ENCODE results near the gene SUPT3H.
A peak's percentile ranks its signal among the peaks of the same experiment; 100 is the strongest.

Gene SUPT3H

GRCh38 chr6:45275358-45275757 is 102.4 kb downstream of the SUPT3H start:
- TF ChIP-seq CTCF (conservative IDR thresholded peaks at IDR 0.05) = no peak
- no peak overlapping the region for H3K27ac ChIP-seq

DNA sequence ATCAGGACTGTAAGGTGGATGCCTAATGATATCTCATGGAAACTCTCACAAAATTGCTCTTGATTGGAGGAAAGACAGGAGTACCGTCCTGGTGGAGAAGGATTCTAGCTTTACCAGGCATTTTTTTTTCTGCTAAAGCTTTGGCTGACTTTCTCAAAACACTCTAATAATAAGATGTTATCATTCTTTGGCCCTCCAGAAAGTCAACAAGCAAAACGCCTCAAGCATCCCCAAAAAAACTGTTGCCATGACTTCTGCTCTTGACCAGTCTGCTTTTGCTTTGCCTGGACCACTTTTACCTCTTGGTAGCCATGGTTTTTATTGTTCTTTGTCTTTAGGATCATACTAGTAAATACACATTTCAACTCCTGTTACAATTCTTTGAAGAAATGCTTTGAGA is 105.1 kb downstream of the SUPT3H start:
- no peak overlapping the region for H3K27ac ChIP-seq
- TF ChIP-seq CTCF (conservative IDR thresholded peaks at IDR 0.05) = no peak

DNA sequence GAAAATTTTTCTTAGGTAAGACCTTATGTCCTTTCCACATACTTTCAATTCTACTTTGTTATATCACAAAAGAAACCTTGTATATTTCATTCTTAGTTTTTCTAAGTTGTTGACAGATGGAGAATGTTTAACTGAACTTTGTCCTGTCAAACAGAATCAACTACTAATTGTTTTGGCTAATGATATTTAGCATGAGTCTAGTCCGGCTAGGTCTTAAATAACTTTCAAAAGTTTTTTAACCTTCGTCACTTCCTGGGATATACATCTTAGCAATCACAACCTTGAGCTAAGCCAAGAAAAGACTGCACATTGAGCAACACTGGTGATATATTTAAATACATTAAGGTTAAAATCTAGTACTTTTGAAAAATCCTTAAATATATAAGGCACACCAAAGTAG is 112.5 kb downstream of the SUPT3H start:
- TF ChIP-seq CTCF (conservative IDR thresholded peaks at IDR 0.05) = no peak
- H3K27ac ChIP-seq = no peak overlapping the region

GRCh38 chr6:45260696-45261095 is 117.0 kb downstream of the SUPT3H start:
- TF ChIP-seq CTCF (conservative IDR thresholded peaks at IDR 0.05) = no peak

GRCh38 chr6:45256697-45257695 is 120.7 kb downstream of the SUPT3H start:
- no peak overlapping the region for H3K27ac ChIP-seq
- no peak for TF ChIP-seq CTCF (conservative IDR thresholded peaks at IDR 0.05)

More at GRCh38 chr6:45260696-45261095, 117.0 kb downstream of the SUPT3H start:
- peak overlapping the region; percentile 4 for H3K27ac ChIP-seq

- TF ChIP-seq CTCF (conservative IDR thresholded peaks at IDR 0.05) = no peak
- no peak overlapping the region for H3K27ac ChIP-seq
These were observed 122.3 kb downstream of the SUPT3H start for GRCh38 chr6:45255434-45255833.

DNA sequence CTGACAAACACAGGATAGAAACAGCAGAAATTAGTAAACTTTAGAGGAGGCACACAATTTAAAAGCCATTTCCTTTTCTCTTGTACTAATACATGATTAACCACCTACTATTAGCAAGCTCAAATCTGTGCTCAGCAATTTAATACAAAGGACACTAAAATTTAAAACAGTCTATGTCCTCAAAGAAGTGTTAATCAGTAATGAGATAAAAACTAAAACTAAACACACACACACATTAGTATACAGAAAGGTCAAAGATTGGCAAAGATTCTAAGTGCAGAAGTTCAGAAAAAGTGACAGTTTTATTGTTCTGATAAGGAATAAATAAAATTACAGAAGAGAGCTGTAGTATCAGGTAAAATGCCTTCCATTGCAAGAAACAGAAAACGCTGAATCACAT is 123.5 kb downstream of the SUPT3H start:
- TF ChIP-seq CTCF (conservative IDR thresholded peaks at IDR 0.05) = no peak
- no peak overlapping the region for H3K27ac ChIP-seq

Data from VCaP (cell line).